ENCODE results near the gene APOH.
A peak's percentile ranks its signal among the peaks of the same experiment; 100 is the strongest.

APOH gene

GRCh38 chr17:66234611-66235010 is 5.4 kb upstream of the APOH start:
- no peak for DNase-seq

- peak in 1 of 3 experiments; percentile 4 for DNase-seq
Measured at GRCh38 chr17:66233023-66233753, 4.0 kb upstream of the APOH start.

GRCh38 chr17:66230922-66231591 is 1.8 kb upstream of the APOH start:
- no peak for DNase-seq

GRCh38 chr17:66229783-66230538 is 746 bp upstream of the APOH start:
- no peak for DNase-seq

GRCh38 chr17:66227212-66228045 is 1.8 kb downstream of the APOH start:
- no peak for DNase-seq

- DNase-seq = no peak
Measured at GRCh38 chr17:66222798-66223350, 6.3 kb downstream of the APOH start.

GRCh38 chr17:66221755-66222530 is 7.3 kb downstream of the APOH start:
- no peak for DNase-seq

GRCh38 chr17:66221343-66221742 is 7.9 kb downstream of the APOH start:
- no peak for DNase-seq

- DNase-seq = no peak
Measured at GRCh38 chr17:66220079-66220835, 9.0 kb downstream of the APOH start.

GRCh38 chr17:66215529-66215911 is 13.7 kb downstream of the APOH start:
- no peak for DNase-seq

- peak; percentile 8 to 83 (median 41) for DNase-seq
Measured at GRCh38 chr17:66214884-66215528, 14.2 kb downstream of the APOH start.

GRCh38 chr17:66211047-66211810 is 18.0 kb downstream of the APOH start:
- DNase-seq = no peak

- no peak for DNase-seq
Measured at GRCh38 chr17:66210208-66210574, 19.0 kb downstream of the APOH start.

GRCh38 chr17:66207936-66208335 is 21.3 kb downstream of the APOH start:
- DNase-seq = no peak

GRCh38 chr17:66203274-66204015 is 25.8 kb downstream of the APOH start:
- no peak for DNase-seq

GRCh38 chr17:66200685-66201092 is 28.5 kb downstream of the APOH start:
- DNase-seq = peak; percentile 53 to 79 (median 67)

- DNase-seq = no peak
Measured at GRCh38 chr17:66198242-66198641, 31.0 kb downstream of the APOH start.

- DNase-seq = no peak
Measured at GRCh38 chr17:66192378-66192687, 36.9 kb downstream of the APOH start.

All from NCI-H1417 (cell line).